Ramos (cell line): ENCODE results near the gene GPR85.
"Not testable (repeated sequence)": the region's sequence is repeated elsewhere in the genome, so short reads cannot be mapped to it uniquely, and the experiment has no call there.

Experiments
- in situ Hi-C: fragments of 300-500 bp; cut with MboI; formaldehyde crosslinking; loops from one replicate; pipeline ENCODE4 v1.14.3; 2022; ENCODE audit warnings: low sequenced_read_pairs; ENCODE audit not compliant: unreplicated experiment

Gene GPR85

GRCh38 chr7:113086431-113086888 is at the start of gene GPR85:
Gene GPR85, minus strand, starts transcription at chr7:113086827. Its CDS starts 2,106 bp downstream, at chr7:113084721.
- in situ Hi-C loops: no loop called here

DNA sequence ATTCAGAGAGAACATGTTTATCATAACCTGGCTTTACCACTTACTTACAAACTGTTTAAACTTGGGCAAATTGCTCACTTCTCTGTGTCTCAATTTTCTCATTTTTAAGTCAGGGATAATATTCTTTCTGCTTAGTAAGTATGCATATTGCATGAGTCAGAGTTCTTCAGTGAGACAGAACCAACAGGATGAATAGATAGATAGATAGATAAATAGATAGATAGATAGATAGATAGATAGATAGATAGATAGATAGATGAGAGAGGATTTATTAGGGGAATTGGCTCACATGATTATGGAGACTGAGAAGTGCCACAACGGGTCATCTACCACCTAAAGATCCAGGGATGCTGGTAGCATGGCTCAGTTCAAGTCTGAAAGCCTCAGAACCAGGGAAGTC is 47.4 kb upstream of the GPR85 start:
- in situ Hi-C loops: no loop called here

GRCh38 chr7:113131367-113131766 is 44.7 kb upstream of the GPR85 start:
- in situ Hi-C loops: no loop called here

DNA sequence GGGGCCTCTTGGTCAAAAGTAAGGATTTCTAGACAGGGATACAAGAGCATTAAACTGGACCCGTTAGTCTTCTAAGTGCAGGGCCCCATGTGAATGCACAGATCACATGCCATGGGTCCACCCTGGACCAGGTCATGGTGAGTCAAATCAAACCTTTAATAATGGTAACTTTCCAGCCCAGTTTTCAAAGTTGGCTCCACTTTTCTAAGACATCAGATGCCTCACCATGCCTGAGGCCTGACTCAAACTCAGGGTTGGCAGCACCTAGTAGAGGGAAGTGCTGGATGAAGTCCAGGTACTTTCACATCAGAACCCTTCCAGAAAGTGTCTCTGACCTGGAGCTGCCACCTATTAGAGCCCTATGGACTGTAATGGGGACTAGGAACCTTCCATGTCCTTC is 41.4 kb upstream of the GPR85 start:
- in situ Hi-C loops: loop anchor here (10.0 kb wide), 1 partner anchor 193 kb away; a partner anchor contains a TSS

DNA sequence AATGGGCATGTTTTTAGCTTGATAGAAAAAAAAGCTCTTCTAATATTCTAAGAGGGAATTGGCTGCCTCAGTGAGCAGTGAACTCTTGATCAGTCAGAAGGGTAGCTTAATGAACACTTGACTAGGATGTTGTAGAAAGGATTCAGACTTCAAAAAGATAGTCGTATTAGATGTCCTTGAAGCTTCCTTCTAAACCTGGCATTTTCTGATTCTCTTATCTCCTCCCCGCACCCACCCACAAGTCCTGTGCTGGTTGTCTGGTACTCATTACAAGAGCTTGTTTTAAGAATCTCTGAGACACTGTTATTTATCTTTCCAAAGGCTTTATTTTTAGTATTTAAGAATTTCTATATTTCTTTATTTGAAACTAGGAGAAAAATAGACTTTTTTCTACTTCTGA is 39.1 kb upstream of the GPR85 start:
- in situ Hi-C loops: loop anchor here (10.0 kb wide), 1 partner anchor 191 kb away; a partner anchor contains a TSS

DNA sequence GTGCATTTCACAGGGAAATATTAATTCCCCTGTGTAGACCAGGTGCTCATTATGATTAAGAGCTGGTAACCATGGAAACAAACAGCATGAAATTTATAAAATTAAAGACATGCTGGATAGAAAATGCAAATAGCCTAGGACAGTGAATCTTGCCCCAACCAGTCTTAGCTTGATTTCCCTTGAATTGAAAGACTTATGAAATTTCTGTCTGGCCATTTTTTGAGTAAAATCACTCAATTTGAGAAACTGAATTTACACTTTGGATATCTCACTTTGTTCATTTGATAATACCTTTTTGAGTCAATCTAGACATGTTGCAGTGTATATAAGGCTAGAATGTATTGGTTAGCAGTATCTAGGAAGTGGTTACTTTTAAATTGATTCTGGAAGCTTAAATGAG is 36.1 kb upstream of the GPR85 start:
- in situ Hi-C loops: loop anchor here (10.0 kb wide), 1 partner anchor 188 kb away; a partner anchor contains a TSS

DNA sequence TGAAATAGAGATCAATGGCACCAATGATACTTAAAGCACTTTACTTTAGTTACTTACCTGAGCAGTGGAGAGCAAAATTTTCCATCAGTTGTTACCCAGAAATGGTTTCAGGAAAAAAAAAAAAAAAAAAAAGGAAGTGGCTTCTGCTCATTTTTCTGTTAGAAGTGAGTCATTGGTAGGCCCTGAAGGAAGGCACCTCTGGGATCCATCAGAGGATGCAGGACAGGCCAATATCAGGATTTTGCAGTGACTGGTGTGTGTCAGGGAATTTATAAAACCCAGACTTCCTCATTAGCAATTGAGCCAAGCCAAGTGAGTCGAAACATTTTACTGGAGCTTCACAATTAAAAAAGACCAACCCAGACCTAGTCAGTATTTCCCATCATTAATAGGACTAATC is 34.0 kb upstream of the GPR85 start:
- in situ Hi-C loops: loop anchor here (10.0 kb wide), 1 partner anchor 186 kb away; a partner anchor contains a TSS

DNA sequence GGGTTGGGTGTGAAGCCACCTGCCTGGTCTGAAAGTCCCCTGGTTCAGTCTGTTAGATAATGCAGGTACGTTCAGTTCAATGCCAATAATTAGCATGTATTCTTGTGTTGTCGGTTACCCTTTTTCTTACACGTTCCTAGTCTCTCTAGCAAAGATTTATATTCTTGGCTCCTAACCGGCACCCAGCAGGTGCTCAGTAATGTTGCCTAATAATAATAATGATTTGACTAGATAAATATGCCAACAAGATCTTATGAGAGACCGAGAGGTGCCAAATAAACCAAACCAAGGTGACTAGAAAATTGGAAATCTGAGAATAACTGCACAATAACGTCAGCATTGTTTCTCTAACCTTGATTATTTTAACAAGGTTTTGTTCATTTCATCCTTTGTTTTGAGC is 32.8 kb upstream of the GPR85 start:
- in situ Hi-C loops: no loop called here

DNA sequence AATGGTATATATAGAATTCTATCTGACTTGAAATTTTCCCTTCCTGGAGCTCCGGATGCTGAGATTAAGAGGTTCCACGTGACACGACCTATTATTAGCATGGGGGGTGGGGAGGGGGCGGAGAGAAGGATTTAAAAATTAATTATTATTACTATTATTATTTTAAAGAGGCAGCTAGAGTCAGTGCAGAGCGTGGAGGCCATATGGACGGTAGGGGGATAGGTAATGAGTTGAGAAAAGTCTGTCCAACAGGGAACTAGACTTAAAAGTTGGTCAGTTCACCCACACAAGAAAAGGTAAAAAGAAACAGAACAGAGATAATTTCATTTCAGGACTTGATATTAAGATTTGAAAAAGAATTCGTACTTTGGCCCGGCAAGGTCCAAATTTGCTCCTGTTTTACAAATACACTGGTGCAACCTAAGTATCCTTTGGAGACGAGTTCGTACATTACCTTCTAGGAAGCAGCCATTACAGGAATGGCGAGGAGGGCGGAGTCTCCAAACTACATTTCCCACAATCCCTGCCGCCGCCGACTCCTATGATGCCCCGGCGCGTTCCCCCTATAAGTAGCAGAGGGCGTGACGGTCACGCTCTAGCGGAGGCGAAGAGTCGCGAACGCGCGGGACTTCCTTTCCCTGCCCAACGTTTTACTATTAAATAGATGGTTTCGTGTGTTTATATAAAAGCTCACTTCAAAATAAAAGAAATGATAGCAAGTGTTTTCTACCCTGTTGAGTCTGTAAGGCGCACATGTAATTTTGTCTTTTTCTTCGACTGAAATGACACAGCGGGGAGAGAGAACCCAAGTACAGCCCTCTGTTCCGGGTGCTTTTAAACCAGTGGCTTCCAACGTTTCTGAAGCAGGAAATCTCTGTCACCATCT is 31.7 kb upstream of the GPR85 start, which contains the start of gene SMIM30:
SMIM30 (minus strand) TSS at position 481 of the 886 bp plus-strand sequence. CDS start 976 bp downstream, outside the sequence.
- in situ Hi-C loops: no loop called here

GRCh38 chr7:113117374-113117774 is 30.7 kb upstream of the GPR85 start:
- in situ Hi-C loops: not testable (repeated sequence)

- in situ Hi-C loops: no loop called here
These were observed 27.3 kb upstream of the GPR85 start for GRCh38 chr7:113113912-113114311.

DNA sequence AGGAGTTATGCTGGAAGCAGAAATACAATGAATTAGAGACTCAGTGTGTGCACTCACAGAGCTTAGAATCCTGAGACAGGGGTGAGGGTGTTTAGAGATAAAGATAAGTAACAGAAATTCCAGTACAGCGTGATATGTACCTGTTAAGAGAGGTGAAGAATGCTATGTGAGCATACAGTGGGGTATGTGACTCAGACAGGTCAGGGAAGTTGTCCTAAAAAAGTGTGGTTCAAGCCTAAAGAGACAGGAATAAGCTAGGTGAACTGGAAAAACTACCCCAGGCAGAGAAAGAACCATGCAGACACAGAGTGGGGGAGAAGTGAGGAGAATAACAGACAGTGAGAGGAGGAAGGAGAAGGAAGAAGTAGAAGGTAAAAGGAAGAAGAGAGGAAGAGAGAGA is 23.1 kb upstream of the GPR85 start:
- in situ Hi-C loops: no loop called here

DNA sequence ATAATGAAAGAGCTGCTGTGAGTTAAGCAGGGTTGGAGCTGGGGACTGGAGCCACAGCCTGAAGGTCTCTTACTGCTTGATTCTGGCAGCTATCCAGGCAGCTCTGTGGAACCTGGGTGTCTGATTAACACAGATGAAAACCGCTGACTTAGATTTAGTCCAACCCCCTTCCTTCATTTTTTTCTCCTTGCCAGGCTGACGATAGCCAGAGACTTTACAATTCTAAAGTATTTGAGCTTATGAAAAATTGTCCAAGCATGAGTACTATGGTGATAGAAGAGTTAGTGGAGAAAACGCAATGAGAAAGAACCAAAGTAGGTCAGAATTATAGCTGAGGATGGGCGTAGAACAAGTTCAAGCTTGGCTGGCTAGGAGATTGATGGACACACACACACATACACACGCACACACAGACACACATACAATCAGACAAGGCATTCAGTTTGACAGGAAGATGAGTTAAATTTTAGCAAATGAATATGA is 13.5 kb upstream of the GPR85 start:
- in situ Hi-C loops: no loop called here

DNA sequence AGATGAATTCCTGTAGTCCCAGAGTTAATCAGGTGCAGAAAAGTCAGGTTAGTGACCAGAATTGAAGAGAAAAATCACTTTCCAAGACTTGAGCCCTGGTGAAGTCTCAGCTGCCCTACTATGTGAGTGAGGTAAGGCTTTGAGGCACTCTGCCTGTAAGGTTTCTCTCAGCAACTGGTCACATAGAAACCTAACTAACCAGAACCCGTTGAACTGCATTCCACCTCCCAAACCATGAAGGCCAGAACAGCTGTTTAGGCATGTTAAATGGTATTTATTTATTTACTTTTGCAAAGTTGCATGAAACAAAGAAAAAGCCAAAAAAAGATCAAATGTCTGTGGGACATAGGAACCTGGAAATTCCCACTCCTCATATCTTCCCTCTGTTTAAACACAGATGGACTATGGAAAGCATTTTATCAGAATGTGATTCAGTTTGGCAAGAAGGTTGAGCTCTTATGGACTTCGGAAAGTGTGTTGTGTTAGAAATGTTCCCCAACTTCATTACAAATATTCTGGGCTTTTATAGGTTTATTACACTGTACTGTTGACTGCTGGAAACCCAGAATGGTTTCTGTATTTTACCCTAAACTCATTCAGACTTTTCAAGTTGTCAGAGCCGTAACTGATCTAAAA is 12.8 kb upstream of the GPR85 start:
- in situ Hi-C loops: no loop called here

DNA sequence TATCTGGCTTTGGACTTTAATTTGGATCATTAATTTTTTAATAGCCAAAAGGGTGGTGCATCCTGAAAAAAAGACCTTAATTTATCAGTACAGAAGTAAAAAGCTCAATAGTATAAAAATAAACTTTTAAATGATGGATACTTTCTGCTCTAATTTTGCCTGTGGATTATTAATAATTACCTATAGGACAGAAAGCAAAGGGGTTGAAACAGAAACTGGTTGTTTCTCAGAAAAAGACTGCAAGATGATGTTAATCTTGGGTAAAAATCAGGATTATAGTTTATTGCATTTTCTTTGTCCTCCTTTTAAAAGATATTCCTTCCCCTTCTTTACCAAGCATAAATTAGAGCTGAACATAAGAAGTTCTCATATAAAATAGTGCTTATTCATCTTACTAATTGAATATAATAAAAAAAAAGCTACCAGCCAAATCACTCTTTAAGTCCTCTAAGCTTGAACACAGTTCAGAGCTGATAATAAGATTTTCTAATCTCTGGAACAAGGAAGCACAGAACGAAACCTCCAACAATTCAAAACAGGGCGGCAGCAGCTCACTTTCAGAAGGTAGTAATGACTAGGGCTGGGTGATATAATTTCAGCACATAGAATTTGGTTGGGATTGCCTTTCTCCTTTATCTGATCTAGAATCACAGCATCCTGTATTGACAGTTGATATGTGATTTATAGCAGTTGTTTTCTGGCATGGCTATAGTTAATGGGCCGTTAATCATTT is 8.1 kb upstream of the GPR85 start:
- in situ Hi-C loops: no loop called here

- in situ Hi-C loops: no loop called here
These were observed 6.9 kb upstream of the GPR85 start for GRCh38 chr7:113093561-113093960.

GRCh38 chr7:113092762-113093161 is 6.1 kb upstream of the GPR85 start:
- in situ Hi-C loops: no loop called here

DNA sequence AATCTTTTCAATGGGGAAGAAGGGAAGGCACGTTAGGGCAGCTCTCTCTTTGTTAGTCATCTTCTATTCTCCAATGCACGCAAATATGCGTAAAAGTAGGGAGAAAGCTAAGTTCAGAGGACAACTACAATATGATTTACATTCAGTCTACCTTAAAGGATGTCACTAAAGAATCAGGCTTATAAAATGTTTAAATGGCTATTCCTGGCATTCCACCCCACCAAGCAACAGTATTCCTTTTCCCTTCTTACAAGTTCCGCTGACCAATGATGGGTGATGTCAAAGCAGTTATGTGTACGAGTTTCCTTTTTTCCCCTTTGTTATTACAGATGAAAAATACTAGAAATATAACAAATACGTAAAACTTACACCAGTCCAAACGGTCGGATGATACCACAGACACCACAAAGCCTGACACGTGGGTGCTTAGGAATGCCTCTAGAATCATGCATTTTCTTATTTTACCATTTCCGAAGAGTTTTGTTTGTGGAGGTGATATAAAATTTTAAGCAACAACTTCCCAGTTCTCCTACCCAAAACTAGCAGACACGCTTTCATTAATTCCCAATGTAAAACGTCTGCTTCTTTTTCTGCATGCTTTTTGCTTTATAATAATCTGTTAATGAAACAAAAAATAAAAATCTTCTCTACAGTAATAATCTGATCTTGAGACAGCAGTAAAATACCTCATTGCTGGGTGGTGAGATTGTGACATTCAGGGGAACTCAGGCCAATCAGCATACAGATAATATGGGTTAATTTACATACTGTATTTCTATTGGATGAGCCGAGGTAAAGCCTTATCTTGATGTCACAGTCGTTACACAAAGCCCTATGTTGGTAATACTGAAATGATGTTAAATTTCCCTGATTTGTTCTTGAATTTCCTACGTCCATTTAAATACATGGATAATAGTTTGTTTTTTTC is 708 bp upstream of the GPR85 start:
- in situ Hi-C loops: no loop called here

- in situ Hi-C loops: no loop called here
These were observed 741 bp downstream of the GPR85 start for GRCh38 chr7:113085781-113086390.
